ENCODE measurements around the gene CEP43.

The CEP43 gene

DNA sequence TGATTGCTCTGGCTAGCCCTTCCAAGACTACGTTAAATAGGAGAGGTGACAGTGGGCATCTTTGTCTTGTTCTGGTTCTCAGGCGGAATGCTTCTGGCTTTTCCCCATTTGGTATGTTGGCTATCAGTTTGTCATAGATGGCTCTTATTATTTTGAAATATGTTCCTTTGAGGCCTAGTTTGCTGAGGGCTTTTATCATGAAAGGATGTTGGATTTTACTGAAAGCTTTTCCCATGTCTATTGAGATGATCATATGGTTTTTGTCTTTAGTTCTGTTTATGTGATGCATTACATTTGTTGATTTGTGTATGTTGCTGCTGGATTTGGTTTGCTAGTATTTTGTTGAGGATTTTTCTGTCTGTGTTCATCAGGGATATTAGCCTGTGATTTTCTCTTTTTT is 32.9 kb upstream of the CEP43 start:
- no peak for DNase-seq (ENCODE audit: low read depth in 1 of 2, low spot score in 1 of 2)

DNA sequence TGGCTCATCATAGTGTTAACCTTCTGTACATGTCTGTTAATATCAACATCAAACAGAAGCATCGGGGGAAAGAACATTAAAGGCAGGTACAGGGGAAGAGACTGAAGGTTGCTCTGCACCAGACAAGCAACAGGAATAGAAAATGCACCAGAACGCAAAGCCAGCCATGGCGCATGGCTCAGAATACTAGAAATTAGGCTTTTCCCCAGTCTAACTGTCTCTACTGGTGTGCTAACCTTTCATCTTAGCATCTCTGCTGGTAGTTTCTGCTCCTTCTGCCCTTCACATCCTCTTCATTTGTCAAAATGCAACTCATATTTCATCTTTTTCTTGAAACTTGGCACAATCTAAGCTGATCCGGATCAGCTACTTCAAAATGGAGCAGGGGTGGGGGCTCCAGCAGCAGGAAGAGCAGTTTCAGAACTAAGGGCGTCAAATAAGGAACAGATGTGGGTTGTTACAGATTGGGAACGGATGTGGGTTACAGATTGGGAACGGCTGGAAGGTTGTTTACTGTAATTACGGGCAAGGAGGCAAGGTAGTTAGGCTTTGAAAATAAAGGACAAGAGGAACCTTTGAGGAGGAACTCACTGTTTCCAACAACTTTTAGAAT is 29.7 kb upstream of the CEP43 start:
- no peak for DNase-seq (ENCODE audit: low read depth in 1 of 2, low spot score in 1 of 2)

DNA sequence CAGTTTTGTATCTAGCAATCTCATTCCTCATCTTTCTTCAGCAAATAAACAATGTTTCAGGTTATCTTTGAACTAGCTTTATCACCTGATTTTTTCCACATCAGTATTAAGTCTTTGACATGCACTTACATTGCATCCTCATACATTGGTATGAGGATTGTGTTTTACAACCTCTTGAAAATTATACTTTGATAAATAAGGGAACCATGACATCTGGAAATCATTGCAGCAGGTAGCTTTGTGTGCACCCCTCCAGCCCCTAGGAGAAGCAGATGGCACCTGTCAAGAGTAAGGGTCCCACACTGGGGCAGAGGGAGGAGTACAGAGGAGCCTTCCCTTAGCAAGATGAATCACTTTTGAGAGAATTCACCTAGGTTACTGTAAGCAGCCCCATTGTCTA is 29.1 kb upstream of the CEP43 start:
- DNase-seq (ENCODE audit: low read depth in 1 of 2, low spot score in 1 of 2) = no peak

DNA sequence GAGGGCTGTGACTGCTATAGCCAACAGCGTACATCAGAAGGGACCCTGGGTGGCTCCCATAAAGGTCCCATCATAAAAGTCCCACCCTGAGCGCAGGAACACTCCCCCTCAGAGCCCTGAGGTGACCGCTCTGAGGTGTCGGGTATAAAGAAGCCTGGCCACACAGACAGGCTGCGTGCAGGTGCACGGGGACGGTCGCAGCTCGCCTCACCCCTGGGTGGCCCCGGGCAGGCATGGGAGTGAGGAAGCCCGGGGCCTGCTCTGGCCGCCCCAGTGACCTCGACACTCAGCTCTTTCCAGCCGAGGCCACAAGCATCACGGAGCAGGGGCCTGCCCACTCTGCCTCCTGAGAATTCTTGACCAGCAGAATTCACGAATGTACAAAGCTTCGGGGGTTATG is 28.4 kb upstream of the CEP43 start:
- no peak for DNase-seq (ENCODE audit: low read depth in 1 of 2, low spot score in 1 of 2)

DNA sequence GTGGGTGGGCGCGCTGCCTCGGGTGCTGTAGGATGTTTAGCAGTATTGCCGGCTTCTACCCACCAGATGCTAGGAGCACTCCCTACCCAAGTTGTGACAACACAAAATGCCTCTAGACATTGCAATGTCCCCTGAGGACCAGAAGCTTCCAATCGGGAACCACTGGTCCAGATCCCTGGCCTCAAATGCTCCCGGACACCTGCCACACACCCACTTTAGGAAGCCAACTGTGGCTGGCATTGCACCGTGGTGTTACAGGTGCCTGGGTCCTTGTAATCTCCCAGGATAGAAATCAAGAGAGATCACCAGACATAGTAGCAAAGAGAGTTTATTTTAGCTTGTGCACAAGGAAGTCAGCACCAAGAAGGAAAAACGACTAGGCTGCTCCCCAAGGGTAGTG is 27.9 kb upstream of the CEP43 start:
- DNase-seq (ENCODE audit: low read depth in 1 of 2, low spot score in 1 of 2) = no peak

DNA sequence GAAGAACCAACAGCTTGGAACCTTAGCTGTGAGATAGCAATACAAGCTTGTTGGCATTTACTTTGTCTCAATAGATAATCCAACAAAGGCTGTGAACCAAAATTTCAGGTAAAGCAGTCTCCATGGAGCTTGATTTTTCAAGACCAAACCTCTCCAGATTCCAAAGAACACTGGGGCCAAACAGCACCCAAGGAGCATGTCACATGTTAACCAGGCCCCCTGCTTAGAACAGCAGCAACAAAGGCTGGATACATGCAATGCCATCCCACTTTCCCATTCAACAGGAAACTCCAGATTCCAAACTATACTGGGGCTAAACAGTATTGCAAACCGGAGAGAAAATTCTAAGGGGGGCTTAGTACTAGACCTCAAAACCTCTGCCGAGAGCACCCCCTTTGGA is 27.1 kb upstream of the CEP43 start:
- no peak for DNase-seq (ENCODE audit: low read depth in 1 of 2, low spot score in 1 of 2)

DNA sequence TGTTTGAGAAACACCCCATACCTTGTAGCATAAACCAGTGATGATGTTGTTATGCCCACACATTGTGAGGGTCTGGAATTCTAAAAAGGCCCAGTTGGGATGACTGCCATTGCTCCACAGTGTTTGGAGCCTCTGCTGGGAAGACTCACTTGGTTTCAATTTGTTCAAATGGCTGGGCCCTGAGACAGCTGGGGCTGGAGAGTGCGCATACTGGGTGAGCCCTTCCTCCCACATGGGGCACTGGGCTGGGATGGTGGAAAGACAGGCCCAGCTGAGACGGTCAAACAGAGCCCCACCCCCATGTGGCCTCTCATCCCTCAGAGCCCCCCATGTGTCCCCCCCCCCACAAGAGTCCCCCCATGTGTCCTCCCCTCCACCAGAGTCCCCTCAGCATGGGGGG is 22.6 kb upstream of the CEP43 start:
- no peak for DNase-seq (ENCODE audit: low read depth in 1 of 2, low spot score in 1 of 2)

DNA sequence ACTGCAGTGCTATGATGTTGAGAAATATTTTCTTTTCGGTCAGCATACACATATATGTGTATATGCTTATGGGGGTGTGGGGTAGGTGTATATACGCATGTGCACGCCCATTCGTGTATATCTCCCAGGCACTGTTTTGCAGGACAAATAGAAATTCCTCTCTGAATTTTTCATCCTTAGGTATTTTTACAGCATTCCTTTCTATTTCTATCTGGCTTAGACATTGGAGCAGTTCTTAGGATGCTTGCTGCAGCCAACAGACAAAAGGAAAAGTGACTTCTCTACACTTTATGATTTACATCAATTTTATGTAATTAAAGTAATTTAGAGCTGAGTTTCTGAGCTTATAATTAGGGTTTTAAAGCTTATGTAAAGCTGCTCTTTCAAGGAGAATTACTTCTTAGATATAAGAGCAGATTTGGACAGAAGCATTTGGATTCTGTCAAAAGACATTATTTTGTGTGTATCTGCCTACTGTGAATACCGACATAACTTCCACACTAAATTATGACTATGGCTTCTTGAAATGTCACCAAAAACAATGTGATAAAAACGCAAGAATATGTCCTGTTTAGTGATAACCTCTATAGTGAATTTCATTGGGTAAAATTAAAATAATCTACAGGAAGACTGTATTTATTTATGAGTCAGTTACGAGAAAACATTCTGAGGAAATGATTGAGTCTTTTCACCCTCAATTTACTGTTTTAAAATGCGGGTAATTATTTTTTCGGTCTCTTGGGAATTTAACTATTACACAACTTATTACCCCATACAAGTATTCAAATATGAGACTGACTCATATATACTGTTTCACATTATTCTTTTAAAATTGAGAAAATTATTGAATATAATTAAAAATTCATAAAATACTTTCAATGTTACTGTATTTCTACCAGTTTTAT is 21.3 kb upstream of the CEP43 start:
- no peak for DNase-seq (ENCODE audit: low read depth in 1 of 2, low spot score in 1 of 2)

DNA sequence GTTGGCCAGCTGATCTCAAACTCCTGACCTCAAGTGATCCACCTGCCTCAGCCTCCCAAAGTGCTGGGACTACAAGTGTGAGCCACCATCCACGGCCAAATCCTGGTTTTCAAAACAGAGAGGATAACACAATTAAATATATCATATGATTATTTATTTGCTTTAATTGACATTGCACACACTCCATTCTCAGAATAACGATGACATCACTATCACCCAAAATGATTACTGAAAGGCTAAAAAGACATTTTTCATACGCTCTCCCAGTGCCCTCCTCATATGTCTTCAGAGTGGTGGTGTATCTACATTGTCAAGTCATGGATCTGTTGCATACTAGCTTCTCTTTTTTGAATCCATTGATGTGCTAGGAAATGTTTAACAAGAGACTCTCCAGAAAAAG is 18.5 kb upstream of the CEP43 start:
- DNase-seq (ENCODE audit: low read depth in 1 of 2, low spot score in 1 of 2) = no peak

DNA sequence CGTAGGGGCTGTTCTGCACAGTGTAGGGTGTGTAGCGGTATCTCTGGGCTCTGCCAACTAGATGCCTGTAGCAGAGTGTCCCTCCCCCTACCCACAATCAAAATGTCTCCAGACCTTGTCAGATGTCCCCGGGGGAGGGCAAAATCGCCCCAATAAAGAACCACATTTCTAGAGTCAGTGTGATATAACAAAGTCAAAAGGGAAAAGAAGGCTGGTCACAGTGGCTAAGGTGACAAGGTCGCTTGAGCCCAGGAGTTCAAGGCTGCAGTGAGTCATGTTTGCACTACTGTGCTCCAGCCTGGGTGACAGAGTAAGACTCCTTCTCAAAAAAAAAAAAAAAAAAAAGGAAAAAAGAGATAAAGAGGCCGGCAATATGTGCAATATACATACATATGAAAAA is 11.7 kb upstream of the CEP43 start:
- DNase-seq (ENCODE audit: low read depth in 1 of 2, low spot score in 1 of 2) = no peak

DNA sequence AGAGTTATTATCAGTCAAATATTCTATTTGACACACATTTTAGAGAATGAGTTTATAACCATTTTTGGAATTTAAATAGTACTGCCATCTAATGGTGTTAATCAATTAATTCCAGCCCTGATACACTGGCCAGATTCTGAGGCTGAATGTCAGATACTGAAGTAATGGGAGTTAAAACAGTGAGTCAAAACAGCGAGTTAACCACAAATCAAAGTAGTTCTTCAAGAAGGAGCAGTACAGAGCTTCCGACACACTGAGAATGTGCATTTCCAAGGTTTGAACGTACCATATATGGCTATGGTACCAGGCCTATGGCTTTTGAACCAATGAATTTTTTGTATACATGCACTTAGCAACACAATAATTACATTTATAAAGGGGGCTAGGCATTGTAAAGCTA is 11.3 kb upstream of the CEP43 start:
- DNase-seq (ENCODE audit: low read depth in 1 of 2, low spot score in 1 of 2) = no peak

DNA sequence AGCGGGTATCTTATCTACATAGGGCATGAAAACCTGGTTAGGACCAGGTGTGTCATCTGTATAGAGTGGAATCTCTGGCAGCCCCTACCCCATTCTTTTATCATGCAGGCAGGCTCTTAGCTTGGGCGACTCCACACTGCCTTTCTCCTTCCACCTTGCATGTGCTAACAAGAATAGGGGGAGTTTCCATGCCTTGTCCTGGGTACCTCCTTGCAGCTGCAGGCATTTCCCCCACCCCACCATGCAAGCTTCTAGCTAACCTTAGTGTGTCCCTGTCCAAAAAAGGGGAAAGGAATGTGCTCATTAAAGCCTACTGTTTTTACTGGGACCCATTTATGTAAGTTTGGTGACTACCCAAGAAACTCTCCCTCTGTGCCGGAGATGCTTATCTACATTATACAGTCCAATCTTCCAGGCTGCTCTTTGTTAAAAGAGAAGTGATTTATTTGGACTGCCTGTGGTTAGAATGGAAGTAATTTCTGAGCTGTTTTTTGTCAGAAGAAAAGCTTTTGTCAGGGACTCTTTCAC is 10.5 kb upstream of the CEP43 start:
- no peak for DNase-seq (ENCODE audit: low read depth in 1 of 2, low spot score in 1 of 2)

DNA sequence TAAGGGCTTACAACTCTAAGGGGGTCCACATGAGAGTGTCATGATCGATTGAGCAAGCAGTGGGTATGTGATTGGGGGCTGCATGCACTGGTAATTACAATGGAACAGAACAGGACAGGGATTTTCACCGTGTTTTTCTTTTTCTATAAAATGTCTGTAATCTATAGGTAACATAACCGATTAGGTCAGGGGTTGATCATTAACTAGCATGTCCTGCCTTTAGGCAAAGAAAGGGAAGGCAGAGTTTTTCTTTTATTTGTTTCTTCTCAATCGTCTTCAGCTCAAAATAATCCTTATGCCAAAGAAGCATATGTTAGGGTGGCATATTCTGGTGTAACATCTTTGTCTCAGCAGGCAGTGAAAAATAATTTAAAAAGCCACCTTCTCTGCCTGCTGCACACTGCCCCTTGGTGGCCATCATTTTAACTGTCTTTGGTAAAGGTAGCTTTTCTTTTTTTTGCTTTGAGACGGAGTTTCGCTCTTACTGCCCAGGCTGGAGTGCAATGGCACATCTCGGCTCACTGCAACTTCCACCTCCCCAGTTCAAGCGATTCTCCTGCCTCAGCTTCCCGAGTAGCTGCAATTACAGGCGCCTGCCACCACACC is 9.7 kb upstream of the CEP43 start:
- DNase-seq (ENCODE audit: low read depth in 1 of 2, low spot score in 1 of 2) = peak in 1 of 2 donors; percentile 48

DNA sequence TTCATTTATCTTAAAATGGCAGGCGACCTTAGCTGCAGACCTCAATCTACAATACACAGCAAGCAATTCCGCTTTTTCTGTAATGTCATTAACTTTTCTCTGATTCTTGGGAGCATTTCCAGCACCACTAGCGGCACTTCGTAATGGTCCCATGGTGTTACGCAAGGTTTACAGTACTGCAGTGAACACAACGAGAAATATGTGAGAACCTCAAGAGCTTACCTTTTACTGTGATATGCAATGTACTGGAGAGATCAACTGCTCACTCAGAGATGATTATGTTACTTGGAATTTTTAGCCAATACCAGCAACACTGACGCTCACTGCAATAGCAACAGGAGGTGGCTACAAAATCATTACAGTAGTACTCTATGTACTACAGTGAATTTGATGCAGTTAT is 2.8 kb upstream of the CEP43 start:
- no peak for DNase-seq (ENCODE audit: low read depth in 1 of 2, low spot score in 1 of 2)

DNA sequence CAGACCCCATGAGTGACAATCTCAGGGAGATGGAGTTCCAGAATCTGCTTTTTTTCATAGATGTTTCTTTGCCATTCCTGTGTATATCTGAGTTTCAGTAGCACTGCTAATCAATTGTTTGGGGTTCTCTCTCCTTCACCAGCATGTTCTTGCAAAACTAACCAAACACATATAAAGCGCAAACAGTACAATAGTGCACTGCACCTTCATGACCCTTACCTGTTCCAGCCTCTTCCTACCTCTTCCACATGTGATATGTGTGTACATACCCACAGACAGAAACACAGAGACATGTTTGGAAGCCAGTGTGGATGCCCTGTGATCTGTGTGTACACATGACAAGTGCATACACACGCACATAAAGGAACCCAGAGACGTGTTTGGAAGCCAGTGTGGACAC is 1.8 kb upstream of the CEP43 start:
- DNase-seq (ENCODE audit: low read depth in 1 of 2, low spot score in 1 of 2) = no peak

DNA sequence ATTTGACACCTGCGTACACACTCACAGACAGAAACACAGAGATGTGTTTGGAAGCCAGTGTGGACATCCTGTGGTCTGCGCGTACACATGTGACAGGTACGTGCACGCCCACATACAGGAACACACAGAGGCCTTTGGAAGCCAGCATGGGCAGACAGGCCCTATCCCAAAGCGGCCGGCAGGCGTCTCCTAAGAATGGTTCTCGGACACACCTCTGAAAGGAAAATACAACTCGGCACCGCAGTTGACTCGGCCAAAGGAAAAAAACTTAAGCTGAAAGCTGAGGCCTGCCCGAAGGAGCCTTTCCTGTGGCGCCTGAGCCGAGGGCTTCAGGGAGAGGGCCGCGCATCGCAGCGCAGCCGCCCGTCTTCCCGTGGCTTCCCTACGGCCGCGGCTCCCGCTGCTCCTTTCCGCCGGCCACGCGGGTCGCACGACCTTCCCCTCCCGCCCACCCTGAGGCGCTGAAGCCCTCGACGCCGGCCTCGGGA is 1.4 kb upstream of the CEP43 start:
- peak; percentile 13 to 36 for DNase-seq (ENCODE audit: low read depth in 1 of 2, low spot score in 1 of 2)

DNA sequence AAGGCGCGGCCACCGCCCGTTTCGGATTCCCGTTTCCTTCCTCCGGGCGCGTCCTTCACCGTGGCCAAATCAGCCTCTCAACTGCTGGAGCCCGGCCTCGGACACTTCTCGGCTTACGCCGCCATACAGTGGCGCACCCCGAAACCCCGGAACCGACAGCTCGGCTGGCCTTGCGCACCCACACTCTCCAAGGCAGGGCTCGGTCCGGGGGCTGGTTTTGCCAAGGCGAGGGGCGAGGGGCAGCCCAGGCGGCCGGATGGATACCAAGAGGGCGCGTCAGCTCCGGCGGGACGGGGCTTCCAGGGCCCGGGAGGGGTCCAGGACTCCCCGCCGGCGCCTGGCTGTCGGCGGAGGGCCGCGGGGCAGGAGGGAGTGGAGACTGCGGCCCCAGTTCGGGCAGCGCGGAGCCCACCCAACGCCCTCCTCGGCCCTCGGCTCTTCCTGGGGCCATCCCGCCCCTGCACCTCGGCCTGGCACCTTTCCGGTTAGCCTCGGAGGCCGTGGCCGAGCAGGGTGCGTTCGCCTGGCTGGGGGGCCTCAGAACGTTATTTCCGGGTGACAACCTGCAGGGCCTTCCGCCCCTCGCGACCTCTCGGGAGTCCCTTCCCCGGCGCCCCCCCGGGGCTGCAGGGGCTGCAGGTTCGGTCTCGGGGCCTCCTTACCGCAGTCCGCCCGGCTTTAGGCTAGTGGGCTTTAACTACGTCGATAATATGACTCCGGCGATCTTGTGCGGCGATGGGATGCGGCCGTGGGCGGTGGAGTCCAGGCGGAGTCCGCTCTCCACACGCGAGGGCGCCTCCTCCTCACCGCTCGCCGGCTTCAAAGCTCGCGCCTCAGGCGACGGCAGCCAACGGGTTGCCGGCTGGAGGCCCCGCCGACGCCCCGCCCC is 697 bp upstream of the CEP43 start:
- no peak for DNase-seq (ENCODE audit: low read depth in 1 of 2, low spot score in 1 of 2)

DNA sequence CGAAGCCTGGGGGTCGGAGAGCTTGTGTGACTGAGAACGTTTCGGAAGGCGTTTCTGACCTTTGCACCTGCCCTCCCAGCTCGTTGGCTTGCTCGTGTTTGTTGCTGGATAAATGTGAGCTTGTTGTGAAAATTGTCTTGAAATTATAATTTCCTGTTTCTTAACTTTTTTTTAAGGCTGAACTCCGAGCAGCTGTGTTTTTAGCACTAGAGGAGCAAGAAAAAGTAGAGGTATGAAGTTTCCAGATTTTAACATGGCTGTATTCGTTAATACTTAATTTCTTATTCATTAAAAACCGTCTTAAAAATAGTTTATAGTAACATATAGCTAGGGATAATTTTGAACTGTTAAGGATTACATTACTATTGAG is 672 bp downstream of the CEP43 start:
- DNase-seq (ENCODE audit: low read depth in 1 of 2, low spot score in 1 of 2) = no peak

DNA sequence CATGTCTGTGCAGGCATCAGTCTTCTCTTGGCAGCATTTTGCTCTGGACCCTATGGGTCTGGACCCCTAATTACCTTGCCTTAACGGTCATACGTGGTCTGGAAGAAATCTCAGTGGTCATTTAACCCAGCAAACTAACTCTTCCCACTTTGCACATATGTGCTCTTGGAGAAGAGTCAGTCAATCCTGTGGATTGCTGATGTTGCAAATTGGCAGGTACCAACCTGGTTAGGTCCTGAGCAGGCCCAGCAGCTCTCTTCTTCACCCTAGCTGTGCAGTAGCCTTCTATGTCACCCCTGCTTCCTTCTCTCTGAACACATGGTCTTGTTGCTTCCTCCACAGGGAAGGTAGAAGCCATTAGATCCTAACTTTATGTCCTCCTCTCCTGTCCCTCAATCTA is 1.6 kb downstream of the CEP43 start:
- no peak for DNase-seq (ENCODE audit: low read depth in 1 of 2, low spot score in 1 of 2)

DNA sequence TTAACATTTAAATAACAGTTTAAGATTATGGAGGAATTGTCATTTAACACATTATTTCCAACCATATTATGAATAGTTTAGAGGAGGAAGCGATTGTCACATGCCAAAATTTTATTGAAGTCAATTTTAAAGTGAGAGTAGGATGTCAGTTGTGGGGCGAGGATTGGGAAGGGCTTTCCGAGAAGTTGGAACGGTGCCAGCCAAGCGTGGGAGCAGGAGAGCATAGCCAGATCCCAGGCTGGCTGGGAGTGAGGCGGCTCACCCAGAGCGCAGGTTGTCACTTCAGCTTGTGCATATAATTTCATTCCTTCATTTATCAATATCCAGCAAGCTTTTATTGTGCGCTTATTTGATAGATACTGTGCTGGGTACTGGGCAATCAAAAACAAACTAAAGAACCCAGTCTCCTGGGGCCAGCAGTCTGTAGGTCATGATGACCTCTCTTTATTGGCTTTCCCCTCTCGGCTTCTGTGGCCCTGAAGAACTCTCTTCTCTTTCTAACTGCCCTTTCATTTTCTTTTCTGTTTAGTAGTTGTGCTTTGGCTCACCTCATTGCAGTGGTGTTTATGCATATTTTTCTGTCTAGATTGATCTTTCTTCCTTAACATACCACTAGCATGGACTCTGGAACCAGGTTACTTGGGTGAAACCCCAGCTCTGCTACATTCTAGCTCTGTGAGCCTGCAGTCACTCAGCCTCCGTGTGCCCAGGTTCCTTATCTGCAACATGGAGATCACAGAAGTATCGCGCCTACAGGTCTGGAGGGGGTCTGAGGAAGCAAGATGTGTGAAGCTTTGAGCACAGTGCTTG is 6.4 kb downstream of the CEP43 start:
- no peak for DNase-seq (ENCODE audit: low read depth in 1 of 2, low spot score in 1 of 2)
